ENCODE data around the gene NAPSA. TPM values are rescaled to one million over a fixed set of nuclear protein-coding genes. Genes with fewer than 3 reads are reported as not detected.

NAPSA gene
- total and polyA plus RNA-seq, 9 of the 15 experiments (the other 6 are each of a cell fraction or from before 2014, with no cell fraction given): 0.25 to 1.9 (median 0.69) TPM

DNA sequence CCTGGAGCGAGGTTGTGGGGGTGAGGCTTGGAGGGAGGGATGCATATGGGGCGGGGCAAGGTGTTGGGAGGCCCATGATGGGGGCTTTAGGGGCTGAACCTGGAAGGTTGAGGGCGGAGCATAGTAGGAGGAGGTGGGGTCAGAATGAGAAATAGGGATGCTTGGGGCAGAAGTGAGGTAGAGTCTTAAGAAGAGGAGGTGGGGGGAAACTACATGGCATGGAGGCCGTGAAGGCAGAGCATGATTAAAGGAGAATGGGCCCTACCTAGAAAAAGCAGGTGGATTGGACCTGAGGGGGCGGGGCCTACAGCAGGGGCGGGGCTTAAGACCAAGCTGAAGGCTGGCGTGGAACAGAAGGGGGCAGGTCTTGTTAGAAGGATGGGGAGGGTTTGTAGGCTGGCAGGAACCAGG is 11.6 kb upstream of the NAPSA start (continued):
- TF ChIP-seq, protein P1, sequence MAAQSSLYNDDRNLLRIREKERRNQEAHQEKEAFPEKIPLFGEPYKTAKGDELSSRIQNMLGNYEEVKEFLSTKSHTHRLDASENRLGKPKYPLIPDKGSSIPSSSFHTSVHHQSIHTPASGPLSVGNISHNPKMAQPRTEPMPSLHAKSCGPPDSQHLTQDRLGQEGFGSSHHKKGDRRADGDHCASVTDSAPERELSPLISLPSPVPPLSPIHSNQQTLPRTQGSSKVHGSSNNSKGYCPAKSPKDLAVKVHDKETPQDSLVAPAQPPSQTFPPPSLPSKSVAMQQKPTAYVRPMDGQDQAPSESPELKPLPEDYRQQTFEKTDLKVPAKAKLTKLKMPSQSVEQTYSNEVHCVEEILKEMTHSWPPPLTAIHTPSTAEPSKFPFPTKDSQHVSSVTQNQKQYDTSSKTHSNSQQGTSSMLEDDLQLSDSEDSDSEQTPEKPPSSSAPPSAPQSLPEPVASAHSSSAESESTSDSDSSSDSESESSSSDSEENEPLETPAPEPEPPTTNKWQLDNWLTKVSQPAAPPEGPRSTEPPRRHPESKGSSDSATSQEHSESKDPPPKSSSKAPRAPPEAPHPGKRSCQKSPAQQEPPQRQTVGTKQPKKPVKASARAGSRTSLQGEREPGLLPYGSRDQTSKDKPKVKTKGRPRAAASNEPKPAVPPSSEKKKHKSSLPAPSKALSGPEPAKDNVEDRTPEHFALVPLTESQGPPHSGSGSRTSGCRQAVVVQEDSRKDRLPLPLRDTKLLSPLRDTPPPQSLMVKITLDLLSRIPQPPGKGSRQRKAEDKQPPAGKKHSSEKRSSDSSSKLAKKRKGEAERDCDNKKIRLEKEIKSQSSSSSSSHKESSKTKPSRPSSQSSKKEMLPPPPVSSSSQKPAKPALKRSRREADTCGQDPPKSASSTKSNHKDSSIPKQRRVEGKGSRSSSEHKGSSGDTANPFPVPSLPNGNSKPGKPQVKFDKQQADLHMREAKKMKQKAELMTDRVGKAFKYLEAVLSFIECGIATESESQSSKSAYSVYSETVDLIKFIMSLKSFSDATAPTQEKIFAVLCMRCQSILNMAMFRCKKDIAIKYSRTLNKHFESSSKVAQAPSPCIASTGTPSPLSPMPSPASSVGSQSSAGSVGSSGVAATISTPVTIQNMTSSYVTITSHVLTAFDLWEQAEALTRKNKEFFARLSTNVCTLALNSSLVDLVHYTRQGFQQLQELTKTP (IDR thresholded peaks at IDR 0.05; ENCODE audit: low read depth in 1 of 2, partially characterized antibody in 2 of 2): no peak
- TF ChIP-seq ZKSCAN1 (IDR thresholded peaks at IDR 0.05; ENCODE audit: low read depth, low read length) (peak; percentile 85; the same call in 1 of the 2 replicates), TAF15 (IDR thresholded peaks at IDR 0.05; ENCODE audit: low read depth, low read length) (no peak), PHB2 (IDR thresholded peaks at IDR 0.05; ENCODE audit: low read depth) (no peak), VEZF1 (CRISPR knock-in tag; IDR thresholded peaks at IDR 0.05) (0 out of 2 replicates have a peak, but pooled peaks have one; percentile 26), NCOR1 (IDR thresholded peaks at IDR 0.05) (no peak), NR0B1 (IDR thresholded peaks at IDR 0.05; ENCODE audit: partially characterized antibody) (no peak), ETS2 (tag; IDR thresholded peaks at IDR 0.05; ENCODE audit: borderline replicate concordance, poor library complexity, severe bottlenecking) (no peak), ZNF384 (IDR thresholded peaks at IDR 0.05; ENCODE audit: low read depth, low read length) (no peak)
- TF ChIP-seq, protein P2, sequence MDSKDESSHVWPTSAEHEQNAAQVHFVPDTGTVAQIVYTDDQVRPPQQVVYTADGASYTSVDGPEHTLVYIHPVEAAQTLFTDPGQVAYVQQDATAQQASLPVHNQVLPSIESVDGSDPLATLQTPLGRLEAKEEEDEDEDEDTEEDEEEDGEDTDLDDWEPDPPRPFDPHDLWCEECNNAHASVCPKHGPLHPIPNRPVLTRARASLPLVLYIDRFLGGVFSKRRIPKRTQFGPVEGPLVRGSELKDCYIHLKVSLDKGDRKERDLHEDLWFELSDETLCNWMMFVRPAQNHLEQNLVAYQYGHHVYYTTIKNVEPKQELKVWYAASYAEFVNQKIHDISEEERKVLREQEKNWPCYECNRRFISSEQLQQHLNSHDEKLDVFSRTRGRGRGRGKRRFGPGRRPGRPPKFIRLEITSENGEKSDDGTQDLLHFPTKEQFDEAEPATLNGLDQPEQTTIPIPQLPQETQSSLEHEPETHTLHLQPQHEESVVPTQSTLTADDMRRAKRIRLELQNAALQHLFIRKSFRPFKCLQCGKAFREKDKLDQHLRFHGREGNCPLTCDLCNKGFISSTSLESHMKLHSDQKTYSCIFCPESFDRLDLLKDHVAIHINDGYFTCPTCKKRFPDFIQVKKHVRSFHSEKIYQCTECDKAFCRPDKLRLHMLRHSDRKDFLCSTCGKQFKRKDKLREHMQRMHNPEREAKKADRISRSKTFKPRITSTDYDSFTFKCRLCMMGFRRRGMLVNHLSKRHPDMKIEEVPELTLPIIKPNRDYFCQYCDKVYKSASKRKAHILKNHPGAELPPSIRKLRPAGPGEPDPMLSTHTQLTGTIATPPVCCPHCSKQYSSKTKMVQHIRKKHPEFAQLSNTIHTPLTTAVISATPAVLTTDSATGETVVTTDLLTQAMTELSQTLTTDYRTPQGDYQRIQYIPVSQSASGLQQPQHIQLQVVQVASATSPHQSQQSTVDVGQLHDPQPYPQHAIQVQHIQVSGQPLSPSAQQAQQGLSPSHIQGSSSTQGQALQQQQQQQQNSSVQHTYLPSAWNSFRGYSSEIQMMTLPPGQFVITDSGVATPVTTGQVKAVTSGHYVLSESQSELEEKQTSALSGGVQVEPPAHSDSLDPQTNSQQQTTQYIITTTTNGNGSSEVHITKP (IDR thresholded peaks at IDR 0.05; ENCODE audit: partially characterized antibody): peak; percentile 96
- TF ChIP-seq, protein P3, sequence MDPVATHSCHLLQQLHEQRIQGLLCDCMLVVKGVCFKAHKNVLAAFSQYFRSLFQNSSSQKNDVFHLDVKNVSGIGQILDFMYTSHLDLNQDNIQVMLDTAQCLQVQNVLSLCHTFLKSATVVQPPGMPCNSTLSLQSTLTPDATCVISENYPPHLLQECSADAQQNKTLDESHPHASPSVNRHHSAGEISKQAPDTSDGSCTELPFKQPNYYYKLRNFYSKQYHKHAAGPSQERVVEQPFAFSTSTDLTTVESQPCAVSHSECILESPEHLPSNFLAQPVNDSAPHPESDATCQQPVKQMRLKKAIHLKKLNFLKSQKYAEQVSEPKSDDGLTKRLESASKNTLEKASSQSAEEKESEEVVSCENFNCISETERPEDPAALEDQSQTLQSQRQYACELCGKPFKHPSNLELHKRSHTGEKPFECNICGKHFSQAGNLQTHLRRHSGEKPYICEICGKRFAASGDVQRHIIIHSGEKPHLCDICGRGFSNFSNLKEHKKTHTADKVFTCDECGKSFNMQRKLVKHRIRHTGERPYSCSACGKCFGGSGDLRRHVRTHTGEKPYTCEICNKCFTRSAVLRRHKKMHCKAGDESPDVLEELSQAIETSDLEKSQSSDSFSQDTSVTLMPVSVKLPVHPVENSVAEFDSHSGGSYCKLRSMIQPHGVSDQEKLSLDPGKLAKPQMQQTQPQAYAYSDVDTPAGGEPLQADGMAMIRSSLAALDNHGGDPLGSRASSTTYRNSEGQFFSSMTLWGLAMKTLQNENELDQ (CRISPR knock-in tag; IDR thresholded peaks at IDR 0.05; ENCODE audit: borderline replicate concordance): no peak
- TF ChIP-seq, protein P4, sequence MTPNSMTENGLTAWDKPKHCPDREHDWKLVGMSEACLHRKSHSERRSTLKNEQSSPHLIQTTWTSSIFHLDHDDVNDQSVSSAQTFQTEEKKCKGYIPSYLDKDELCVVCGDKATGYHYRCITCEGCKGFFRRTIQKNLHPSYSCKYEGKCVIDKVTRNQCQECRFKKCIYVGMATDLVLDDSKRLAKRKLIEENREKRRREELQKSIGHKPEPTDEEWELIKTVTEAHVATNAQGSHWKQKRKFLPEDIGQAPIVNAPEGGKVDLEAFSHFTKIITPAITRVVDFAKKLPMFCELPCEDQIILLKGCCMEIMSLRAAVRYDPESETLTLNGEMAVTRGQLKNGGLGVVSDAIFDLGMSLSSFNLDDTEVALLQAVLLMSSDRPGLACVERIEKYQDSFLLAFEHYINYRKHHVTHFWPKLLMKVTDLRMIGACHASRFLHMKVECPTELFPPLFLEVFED (CRISPR knock-in tag; conservative IDR thresholded peaks at IDR 0.05): peak; percentile 86; the same call in 1 of the 2 replicates

Measured in K562 (cell line).